ENCODE results near the gene WSCD1.

The WSCD1 gene

GRCh38 chr17:6164996-6165395, 94.8 kb downstream of the WSCD1 start:
- H3K4me1 ChIP-seq (ENCODE audit: insufficient read depth, low read length) = no peaks in the 10 kb centered on the region
- H2AFZ ChIP-seq (ENCODE audit: low read depth, low read length) = no peak overlapping the region
- ATAC-seq (ENCODE audit: insufficient read depth, low read depth) (no peak), DNase-seq (no peak)
- no peak overlapping the region for H3K4me3 ChIP-seq (ENCODE audit: low read depth in 1 of 2, low read length in 2 of 2)
- H3K27me3 ChIP-seq (ENCODE audit: insufficient read depth, low read length, poor library complexity) = peaks cover 21% of the 10 kb centered on the region
- no peak overlapping the region for H3K27ac ChIP-seq (ENCODE audit: low read length)
- H3K79me2 ChIP-seq (ENCODE audit: insufficient read depth, low read length) = no peaks in the 10 kb centered on the region
- no peaks in the 10 kb centered on the region for H3K36me3 ChIP-seq (ENCODE audit: insufficient read depth, low read length)
- H3K9ac ChIP-seq (ENCODE audit: low read depth, low read length) = no peak overlapping the region
- H3K9me3 ChIP-seq (ENCODE audit: insufficient read depth, low read length, severe bottlenecking) = no peaks in the 10 kb centered on the region
- H4K20me1 ChIP-seq (ENCODE audit: insufficient read depth, low read length) = no peaks in the 10 kb centered on the region
- no peak overlapping the region for H3K4me2 ChIP-seq (ENCODE audit: insufficient read depth, low read length)
- TF ChIP-seq CTCF (IDR thresholded peaks at IDR 0.05; ENCODE audit: borderline replicate concordance, extremely low read depth, low read length, poor library complexity, severe bottlenecking) (no peak), EZH2 (IDR thresholded peaks at IDR 0.05; ENCODE audit: borderline replicate concordance, low read depth, low read length, severe bottlenecking) (no peak)

- ATAC-seq (ENCODE audit: insufficient read depth, low read depth) = no peak
- Histone ChIP-seq H3K4me1 (ENCODE audit: insufficient read depth, low read length) (no peaks in the 10 kb centered on the region), H3K4me2 (ENCODE audit: insufficient read depth, low read length) (no peak overlapping the region), H3K9me3 (ENCODE audit: insufficient read depth, low read length, severe bottlenecking) (no peaks in the 10 kb centered on the region), H3K79me2 (ENCODE audit: insufficient read depth, low read length) (no peaks in the 10 kb centered on the region), H3K27me3 (ENCODE audit: insufficient read depth, low read length, poor library complexity) (peaks cover 21% of the 10 kb centered on the region), H2AFZ (ENCODE audit: low read depth, low read length) (no peak overlapping the region), H3K27ac (ENCODE audit: low read length) (no peak overlapping the region), H3K4me3 (ENCODE audit: low read depth in 1 of 2, low read length in 2 of 2) (no peak overlapping the region), H3K36me3 (ENCODE audit: insufficient read depth, low read length) (no peaks in the 10 kb centered on the region), H4K20me1 (ENCODE audit: insufficient read depth, low read length) (no peaks in the 10 kb centered on the region), H3K9ac (ENCODE audit: low read depth, low read length) (no peak overlapping the region)
- DNase-seq = no peak
- TF ChIP-seq CTCF (IDR thresholded peaks at IDR 0.05; ENCODE audit: borderline replicate concordance, extremely low read depth, low read length, poor library complexity, severe bottlenecking) = no peak
- no peak for TF ChIP-seq EZH2 (IDR thresholded peaks at IDR 0.05; ENCODE audit: borderline replicate concordance, low read depth, low read length, severe bottlenecking)
These were observed 95.6 kb downstream of the WSCD1 start for GRCh38 chr17:6165806-6166205.

- Histone ChIP-seq H3K79me2 (ENCODE audit: insufficient read depth, low read length) (no peaks in the 10 kb centered on the region), H3K27me3 (ENCODE audit: insufficient read depth, low read length, poor library complexity) (peaks cover 17% of the 10 kb centered on the region), H3K4me1 (ENCODE audit: insufficient read depth, low read length) (no peaks in the 10 kb centered on the region), H4K20me1 (ENCODE audit: insufficient read depth, low read length) (no peaks in the 10 kb centered on the region), H3K9me3 (ENCODE audit: insufficient read depth, low read length, severe bottlenecking) (no peaks in the 10 kb centered on the region), H3K4me3 (ENCODE audit: low read depth in 1 of 2, low read length in 2 of 2) (no peak overlapping the region), H3K4me2 (ENCODE audit: insufficient read depth, low read length) (no peak overlapping the region), H3K9ac (ENCODE audit: low read depth, low read length) (no peak overlapping the region), H3K36me3 (ENCODE audit: insufficient read depth, low read length) (no peaks in the 10 kb centered on the region), H3K27ac (ENCODE audit: low read length) (no peak overlapping the region), H2AFZ (ENCODE audit: low read depth, low read length) (no peak overlapping the region)
- TF ChIP-seq EZH2 (IDR thresholded peaks at IDR 0.05; ENCODE audit: borderline replicate concordance, low read depth, low read length, severe bottlenecking) (no peak), CTCF (IDR thresholded peaks at IDR 0.05; ENCODE audit: borderline replicate concordance, extremely low read depth, low read length, poor library complexity, severe bottlenecking) (no peak)
- ATAC-seq (ENCODE audit: insufficient read depth, low read depth) = no peak
- no peak for DNase-seq
These were observed 96.5 kb downstream of the WSCD1 start for GRCh38 chr17:6166492-6167179.
